ENCODE data around the gene WDR18.
"Not testable (repeated sequence)": the region's sequence is repeated elsewhere in the genome, so short reads cannot be mapped to it uniquely, and the experiment has no call there.

Gene WDR18

DNA sequence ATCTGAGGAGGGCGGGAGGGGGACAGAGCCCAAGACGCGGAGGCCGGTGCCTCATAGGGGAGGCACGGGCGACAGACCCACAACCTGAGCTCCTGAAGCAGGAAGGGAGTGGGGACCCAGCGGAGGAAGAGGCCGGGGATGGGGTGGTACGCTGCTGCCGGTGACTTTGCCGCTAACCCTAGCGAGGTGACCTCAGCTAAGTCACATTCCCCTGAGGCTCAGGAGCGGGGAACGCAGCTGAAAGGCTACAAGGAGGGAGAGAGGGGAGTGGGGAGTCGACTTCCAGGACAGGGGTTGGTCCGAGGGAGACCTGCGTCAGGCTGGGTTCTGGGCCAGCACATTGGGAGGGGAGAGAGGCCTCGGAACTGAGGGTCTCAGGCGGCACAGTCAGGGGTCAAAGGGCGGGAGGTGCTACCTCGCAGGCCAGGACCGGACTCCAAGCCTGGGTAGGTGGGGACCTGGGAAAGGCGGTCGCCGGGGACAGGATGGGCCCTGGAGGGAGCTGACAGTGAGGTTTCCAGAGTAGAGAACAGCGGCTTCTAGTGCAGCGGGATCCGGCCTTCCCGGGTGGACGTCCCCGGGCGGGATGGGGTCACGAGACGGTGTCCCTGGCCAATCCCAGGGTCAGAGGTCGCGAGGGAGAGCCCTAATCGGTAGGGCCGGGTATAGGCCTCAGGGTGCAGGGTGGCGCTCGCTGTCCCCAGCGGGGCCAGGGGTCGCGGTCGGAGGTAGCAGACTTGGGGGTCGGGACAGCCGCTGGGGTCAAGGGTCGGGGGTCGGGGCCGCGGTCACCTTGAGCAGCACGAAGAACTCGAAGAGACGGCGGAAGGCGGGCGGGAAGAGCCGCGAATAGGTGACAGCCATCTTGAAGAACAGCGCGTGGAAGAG, 36.1 kb downstream of the WDR18 start:
- DNase-seq (ENCODE audit: low spot score), result no peak

GRCh38 chr19:1020868-1021425, 36.8 kb downstream of the WDR18 start, which contains the start of gene TMEM259:
TMEM259 (minus strand) TSS chr19:1021123; CDS start chr19:1020996, 127 bp downstream.
- peak; percentile 98 for DNase-seq (ENCODE audit: low spot score)

DNA sequence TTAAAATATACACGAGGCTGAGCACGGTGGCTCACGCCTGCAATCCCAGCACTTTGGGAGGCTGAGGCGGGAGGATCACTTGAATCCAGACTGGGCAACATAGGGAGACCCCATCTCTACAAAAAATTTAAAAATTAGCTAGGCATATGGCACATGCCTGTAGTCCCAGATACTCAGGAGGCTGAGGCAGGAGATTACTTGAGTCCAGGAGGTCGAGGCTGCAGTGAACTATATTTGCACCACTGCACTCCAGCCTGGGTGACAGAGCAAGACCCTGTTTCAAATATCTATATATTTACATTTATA, 39.7 kb downstream of the WDR18 start:
- not testable (repeated sequence) for DNase-seq (ENCODE audit: low spot score)

- not testable (repeated sequence) for DNase-seq (ENCODE audit: low spot score)
Measured at GRCh38 chr19:1025080-1025479, 40.9 kb downstream of the WDR18 start.

DNA sequence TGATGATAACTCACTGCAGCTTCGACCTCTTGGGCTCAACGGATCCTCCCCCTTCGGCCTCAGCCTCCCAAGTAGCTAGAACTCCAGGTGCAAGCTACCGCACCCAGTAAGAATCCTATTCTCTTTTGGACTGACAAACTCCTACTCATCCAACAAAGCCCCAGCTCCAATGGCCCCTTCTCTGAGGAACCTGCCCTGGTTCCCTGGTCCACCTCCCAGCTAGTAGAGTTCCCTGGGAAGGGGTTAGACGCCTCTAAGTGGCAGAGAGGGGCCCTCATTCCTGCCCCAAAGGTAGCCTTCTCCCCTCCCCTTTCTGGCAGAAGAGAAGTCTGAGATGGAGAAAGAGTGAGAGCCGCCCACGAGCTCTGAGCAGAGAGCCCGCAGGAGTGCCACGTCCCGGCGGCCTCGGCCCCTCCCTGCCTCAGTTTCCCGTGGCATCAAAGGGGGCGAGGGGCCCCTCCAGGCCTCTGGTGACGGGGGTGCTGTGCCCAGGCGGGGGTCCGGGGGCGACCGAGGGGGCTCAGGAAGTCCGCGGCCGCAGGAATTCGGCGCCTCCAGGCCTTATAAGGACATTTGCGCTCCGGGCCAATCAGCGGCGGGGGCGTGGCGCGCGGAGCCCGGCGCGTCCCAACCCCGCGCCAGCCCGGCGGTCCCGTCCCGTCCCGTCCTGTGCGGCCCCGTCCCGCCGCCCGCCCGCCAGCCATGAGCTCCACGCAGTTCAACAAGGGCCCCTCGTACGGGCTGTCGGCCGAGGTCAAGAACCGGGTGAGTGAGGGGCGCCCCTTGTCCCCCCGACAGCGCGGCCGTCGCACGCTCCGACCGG, 42.0 kb downstream of the WDR18 start, which contains the start of gene CNN2:
TSS of gene CNN2 (plus strand) at position 649 of the 823 bp plus-strand sequence. CDS start at position 703, 54 bp downstream.
- DNase-seq (ENCODE audit: low spot score), result peak; percentile 81

GRCh38 chr19:1026783-1027649, 42.9 kb downstream of the WDR18 start:
- DNase-seq (ENCODE audit: low spot score), result no peak

DNA sequence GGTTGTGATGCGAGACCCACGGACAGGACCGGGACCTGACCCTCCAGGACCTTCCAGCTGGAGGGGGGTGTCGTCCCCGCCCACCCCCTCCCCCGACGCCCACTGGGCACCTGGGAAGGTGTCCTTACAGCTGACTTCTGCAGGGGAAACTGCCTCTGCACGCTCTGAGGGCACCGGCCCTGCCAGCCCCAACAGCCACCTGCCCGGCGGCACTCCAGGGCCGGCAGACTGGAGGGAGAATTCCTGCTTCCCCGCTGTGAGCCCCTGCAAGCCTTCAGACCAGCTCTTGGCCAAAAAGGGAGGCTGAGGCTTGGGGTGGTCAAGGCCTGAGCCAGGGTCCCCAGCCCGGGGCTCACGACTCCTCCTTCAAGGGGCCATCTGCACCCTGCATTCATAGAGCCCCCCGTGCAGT, 43.5 kb downstream of the WDR18 start:
- peak; percentile 16 for DNase-seq (ENCODE audit: low spot score)

DNA sequence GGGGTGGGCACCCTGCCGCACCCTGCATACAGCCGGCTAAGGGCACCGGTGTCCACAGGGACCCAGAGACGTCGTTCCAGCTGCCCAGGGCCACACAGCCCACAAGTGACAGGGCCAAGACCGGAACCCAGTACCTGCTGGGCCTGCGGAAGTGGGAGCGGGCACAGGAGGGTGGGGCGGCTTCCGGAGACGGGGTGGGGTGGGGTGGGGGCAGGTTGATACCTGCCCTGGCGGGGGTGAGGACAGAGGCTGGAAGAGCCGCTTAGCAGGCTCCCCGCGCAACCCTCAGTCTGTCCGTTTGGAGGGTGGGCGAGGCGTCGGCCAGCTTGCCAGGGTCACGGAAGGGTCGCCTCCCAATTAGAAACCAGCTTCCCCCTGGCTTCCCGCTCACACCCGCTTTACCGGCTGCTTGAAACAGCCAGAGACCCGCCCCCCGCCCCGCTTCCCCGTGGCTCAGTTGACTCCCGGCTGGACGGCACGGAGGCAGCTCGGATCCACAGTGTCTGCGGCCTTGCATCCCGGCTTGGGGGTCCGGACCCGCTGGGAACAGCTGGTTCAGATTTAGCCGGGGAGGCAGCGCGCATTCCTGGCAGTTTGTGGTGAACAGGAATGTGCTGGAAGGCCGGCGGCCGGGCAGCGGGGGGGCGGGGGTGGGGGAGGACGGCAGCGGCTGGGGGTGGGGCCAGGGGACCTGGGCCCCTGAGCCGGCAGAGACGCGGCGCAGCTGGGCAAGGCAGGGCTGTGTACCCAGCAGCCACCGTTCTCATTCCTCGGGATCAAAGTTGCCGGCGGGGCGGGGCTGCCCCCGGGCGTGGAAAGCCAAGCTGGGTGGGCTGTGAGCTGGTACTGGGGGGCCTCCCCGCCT, 44.1 kb downstream of the WDR18 start:
- peak; percentile 75 for DNase-seq (ENCODE audit: low spot score)

DNA sequence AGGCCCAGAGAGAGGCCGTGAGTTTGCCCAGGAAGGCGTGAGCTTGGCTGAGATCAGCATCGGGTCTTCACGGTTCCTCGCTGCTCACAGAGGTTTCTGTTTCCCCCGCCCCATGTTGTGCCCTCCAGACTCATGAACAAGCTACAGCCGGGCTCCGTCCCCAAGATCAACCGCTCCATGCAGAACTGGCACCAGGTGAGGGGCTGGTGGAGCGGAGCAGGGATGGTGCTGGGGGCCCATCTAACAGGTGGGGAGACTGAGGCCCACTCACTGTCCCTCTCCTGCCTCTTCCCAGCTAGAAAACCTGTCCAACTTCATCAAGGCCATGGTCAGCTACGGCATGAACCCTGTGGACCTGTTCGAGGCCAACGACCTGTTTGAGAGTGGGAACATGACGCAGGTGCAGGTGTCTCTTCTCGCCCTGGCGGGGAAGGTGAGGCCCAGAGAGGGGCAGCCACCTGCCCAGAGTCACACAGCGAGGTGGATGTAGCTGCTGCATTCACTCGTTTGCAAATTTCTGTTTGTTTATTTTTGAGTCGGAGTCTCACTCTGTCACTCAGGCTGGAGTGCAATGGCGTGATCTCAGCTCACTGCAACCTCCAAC, 48.2 kb downstream of the WDR18 start:
- DNase-seq (ENCODE audit: low spot score), result no peak

DNA sequence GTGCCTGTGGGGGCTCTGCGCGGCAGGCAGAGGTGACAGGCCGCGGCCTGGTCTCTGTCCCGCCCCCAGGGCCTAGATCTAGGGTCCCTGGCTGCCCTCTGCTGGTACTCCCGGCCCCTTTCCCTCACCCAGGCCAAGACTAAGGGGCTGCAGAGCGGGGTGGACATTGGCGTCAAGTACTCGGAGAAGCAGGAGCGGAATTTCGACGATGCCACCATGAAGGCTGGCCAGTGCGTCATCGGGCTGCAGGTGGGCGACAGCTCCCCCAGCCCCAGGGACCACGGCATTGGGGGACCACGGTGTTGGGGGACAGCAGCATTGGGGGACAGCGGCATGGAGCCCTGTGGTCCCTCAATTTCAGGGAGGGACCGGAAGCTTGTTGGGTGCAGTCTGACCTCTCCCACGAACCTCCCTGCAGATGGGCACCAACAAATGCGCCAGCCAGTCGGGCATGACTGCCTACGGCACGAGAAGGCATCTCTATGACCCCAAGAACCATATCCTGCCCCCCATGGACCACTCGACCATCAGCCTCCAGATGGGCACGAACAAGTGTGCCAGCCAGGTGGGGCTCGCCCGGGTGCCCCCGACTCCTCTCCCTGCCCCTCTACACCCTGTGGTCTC, 52.0 kb downstream of the WDR18 start:
- no peak for DNase-seq (ENCODE audit: low spot score)

- DNase-seq (ENCODE audit: low spot score), result no peak
Measured at GRCh38 chr19:1037621-1038064, 53.5 kb downstream of the WDR18 start.

DNA sequence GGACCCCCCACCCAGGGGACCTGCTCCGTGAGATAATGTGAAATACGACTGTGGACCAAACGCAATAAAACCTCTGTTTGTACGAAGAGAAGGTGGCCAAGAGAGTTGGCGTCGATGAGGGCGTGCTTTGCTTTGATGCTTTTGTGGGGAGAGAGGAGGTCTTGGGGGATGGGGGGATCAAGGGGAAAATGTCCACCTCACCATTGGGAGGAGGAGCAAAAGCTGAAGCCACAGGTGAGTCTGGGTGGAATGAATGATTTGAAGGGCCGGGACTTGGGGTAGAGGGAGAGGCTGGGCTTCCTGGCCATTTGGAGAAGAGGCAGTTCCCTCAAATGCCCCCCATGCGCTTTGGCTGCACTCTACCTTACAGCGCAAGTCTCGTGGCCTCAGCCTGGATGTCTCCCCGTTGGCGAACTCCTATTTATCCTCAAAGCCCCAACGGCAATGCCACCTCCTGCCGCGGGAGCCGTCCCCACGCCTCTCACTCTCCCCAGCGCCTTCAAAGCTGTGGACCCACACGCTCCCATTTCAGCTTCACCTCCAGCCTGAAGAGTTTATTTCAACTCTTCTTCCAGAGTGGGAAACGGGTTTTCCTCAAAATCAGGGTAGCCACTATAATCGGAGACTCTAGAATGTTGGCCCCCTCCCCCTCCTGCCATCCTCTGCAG, 55.0 kb downstream of the WDR18 start:
- no peak for DNase-seq (ENCODE audit: low spot score)

DNA sequence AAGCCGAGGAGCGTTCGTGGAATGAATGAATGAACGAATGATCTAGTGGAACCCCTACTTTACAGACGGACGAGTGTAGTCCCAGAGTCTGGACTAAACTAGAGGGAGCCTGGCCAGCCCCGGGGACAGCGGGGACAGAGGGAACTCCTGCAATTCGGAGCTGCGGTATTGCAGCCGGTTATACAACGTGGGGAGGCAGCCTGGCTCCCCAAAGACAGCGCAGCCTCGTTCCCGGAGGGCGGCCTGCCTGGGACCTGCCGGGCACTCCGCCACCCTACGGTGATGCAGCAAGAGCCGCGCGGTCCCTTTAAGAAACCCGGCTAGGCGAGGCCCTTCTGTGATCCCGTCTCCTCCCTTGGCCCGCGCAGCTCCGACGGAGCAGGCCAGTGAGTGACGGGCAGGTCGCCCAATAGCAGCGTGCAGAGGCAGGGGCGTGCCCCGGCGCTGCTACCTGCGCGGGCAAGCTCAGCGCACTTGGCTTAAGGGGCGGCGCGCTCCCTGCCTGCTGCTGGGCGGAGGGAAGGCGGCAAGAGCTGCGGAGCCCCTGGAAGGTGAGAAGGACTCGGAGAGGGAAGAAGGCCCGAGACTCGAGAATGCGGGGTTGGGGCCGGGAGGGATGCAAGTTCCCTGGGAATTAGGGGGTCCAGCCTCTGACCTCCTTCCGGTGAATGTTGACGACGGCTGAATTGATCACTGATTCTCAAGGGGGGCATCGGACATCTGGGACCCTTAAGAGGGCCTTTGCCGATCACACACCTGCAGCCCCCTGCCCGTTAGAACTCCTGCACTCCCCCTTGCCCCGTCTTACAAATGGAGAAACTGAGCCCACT, 55.7 kb downstream of the WDR18 start, which contains the start of gene ABCA7:
TSS of gene ABCA7 (plus strand) at position 462 of the 830 bp plus-strand sequence. CDS start 1,255 bp downstream, outside the sequence.
- DNase-seq (ENCODE audit: low spot score), result peak; percentile 99

GRCh38 chr19:1040476-1041271, 56.5 kb downstream of the WDR18 start:
- DNase-seq (ENCODE audit: low spot score), result peak; percentile 88

DNA sequence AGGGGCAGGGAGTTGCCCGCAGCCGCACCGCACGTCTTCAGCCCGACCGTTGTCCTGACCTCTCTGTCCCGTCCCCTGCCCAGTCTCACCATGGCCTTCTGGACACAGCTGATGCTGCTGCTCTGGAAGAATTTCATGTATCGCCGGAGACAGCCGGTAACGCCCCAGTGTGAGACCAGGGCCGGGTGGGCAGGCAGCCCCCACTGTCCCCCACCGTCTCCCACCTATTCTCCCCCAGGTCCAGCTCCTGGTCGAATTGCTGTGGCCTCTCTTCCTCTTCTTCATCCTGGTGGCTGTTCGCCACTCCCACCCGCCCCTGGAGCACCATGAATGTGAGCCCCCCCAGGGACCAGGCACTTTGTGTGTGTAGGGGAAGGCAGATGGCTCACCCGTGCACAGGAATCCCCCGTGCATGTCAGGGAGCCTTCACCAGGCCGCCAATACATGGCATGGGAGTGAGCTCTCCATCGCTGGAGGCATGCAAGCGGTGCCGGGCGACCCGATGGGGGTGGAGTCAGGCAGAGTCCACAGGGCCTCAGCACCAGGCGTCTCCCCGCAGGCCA, 57.2 kb downstream of the WDR18 start:
- no peak for DNase-seq (ENCODE audit: low spot score)

GRCh38 chr19:1041835-1042685, 57.9 kb downstream of the WDR18 start:
- no peak for DNase-seq (ENCODE audit: low spot score)
